Stimulated activated naive CD8-positive, alpha-beta T cell treated with anti-CD3 and anti-CD28 coated beads, Interleukin-15, Interleukin-2, amounts not matched to agents 100 U/mL and 50 U/mL, for 24 hours (primary cell): Measurements from ENCODE around the gene DIP2B.
"Not testable (repeated sequence)": the region's sequence is repeated elsewhere in the genome, so short reads cannot be mapped to it uniquely, and the experiment has no call there.

Source experiments
- ATAC-seq: fragments of 150-1000 bp; cut with Tn5 transposase; one replicate; pipeline ENCODE4 v1.10.0; 2021
- DNase-seq: peaks from one replicate; pipeline ENCODE4 v3.0.0; 2021

DIP2B gene

GRCh38 chr12:50550530-50551223 lies 45.9 kb downstream of the DIP2B start:
- no peak for ATAC-seq
- DNase-seq: no peak

- DNase-seq (no peak), ATAC-seq (no peak)
These were observed 47.1 kb downstream of the DIP2B start for GRCh38 chr12:50551866-50552265.

GRCh38 chr12:50554651-50555050 lies 49.9 kb downstream of the DIP2B start:
- ATAC-seq (no peak), DNase-seq (no peak)

- peak; percentile 52 for DNase-seq
- ATAC-seq: peak; percentile 94
These were observed 50.7 kb downstream of the DIP2B start for GRCh38 chr12:50555471-50555885.

GRCh38 chr12:50556273-50556672 lies 51.5 kb downstream of the DIP2B start:
- ATAC-seq (no peak), DNase-seq (no peak)

GRCh38 chr12:50556796-50557195 lies 52.0 kb downstream of the DIP2B start:
- ATAC-seq: not testable (repeated sequence)
- DNase-seq: peak; percentile 32

GRCh38 chr12:50557421-50557820 lies 52.6 kb downstream of the DIP2B start:
- ATAC-seq (no peak), DNase-seq (no peak)

- no peak for ATAC-seq
- no peak for DNase-seq
These were observed 54.2 kb downstream of the DIP2B start for GRCh38 chr12:50558970-50559369.

GRCh38 chr12:50562520-50563433 lies 58.0 kb downstream of the DIP2B start:
- peak; percentile 40 for ATAC-seq
- no peak for DNase-seq

- ATAC-seq (no peak), DNase-seq (no peak)
These were observed 58.6 kb downstream of the DIP2B start for GRCh38 chr12:50563434-50563787.

GRCh38 chr12:50564237-50564947 lies 59.6 kb downstream of the DIP2B start:
- DNase-seq: no peak

GRCh38 chr12:50564948-50565297 lies 60.1 kb downstream of the DIP2B start:
- ATAC-seq (no peak), DNase-seq (no peak)

More at GRCh38 chr12:50564237-50564947, 59.6 kb downstream of the DIP2B start:
- no peak for ATAC-seq

- ATAC-seq: no peak
- DNase-seq: no peak
These were observed 61.3 kb downstream of the DIP2B start for GRCh38 chr12:50566066-50566465.

GRCh38 chr12:50567926-50568325 lies 63.1 kb downstream of the DIP2B start:
- no peak for DNase-seq
- ATAC-seq: no peak

GRCh38 chr12:50568338-50569091 lies 63.7 kb downstream of the DIP2B start:
- DNase-seq (no peak), ATAC-seq (no peak)

GRCh38 chr12:50569321-50569720 lies 64.5 kb downstream of the DIP2B start:
- DNase-seq: no peak
- ATAC-seq: no peak

GRCh38 chr12:50569876-50570275 lies 65.1 kb downstream of the DIP2B start:
- DNase-seq (no peak), ATAC-seq (no peak)

- ATAC-seq (no peak), DNase-seq (no peak)
These were observed 67.0 kb downstream of the DIP2B start for GRCh38 chr12:50571786-50572185.

GRCh38 chr12:50572287-50572686 lies 67.5 kb downstream of the DIP2B start:
- DNase-seq: no peak
- no peak for ATAC-seq

- DNase-seq (no peak), ATAC-seq (no peak)
These were observed 68.0 kb downstream of the DIP2B start for GRCh38 chr12:50572760-50573159.

GRCh38 chr12:50573271-50573670 lies 68.5 kb downstream of the DIP2B start:
- no peak for ATAC-seq
- DNase-seq: no peak
